Measurements from ENCODE around the gene GEMIN4. TPM values are rescaled to one million over a fixed set of nuclear protein-coding genes. Genes with fewer than 3 reads are reported as not detected.
A peak's percentile ranks its signal among the peaks of the same experiment; 100 is the strongest.

Gene GEMIN4
- total and polyA plus RNA-seq, 2 of the 4 experiments (the other 2 are of a cell fraction) = 16.5 to 20.4 TPM

DNA sequence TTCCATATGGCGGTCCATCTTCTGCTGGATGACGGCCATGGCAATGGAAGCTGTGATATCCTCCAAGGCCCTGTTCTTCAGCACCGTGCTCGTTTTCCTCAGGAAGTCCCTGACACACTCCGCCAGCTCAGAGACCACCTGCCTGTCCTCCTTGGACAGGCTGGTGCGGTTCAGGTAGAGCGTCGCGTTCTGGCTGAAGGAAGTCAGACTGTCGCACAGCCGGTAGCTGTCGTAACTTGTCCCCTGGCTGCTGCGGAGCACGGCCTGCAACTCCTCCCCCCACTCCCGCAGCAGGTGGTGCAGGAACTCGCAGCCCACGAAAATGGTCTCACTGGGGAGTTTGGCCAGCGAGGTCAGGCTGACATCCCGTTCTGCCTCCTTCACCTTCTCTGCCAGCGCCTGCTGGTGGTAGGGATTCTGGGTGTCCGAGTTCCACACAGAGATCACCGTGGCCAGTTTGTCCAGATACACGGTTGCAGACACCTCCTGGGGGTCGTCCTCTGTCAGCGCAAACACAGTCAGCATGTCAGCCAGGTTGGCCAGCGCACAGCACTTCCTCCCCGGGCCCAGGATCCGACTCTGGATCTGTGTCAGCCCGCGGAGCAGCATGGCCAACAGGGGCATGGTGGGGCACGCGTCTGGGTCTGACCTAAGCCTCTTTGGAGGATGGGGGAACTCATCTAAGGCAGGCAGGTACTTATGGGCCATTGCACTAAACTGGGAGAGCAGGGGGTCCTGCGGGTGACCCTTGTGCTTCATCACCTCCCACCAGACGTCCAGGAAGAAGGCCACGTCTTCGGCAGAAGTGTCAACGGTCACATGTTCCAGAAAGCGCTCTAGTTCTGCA is 5.1 kb downstream of the GEMIN4 start:
- Histone ChIP-seq H2AK5ac (ENCODE audit: low read depth, low read length) (no peak overlapping the region), H2AK9ac (replicated peaks; ENCODE audit: low read depth, low read length, poor library complexity) (peak overlapping the region; percentile 50), H4K8ac (ENCODE audit: low read depth in 2 of 2, low read length in 2 of 2) (no peak overlapping the region), H3K4me1 (ENCODE audit: control insufficient read depth, insufficient read depth, low read length) (peaks cover 7% of the 10 kb centered on the region), H3K79me1 (ENCODE audit: low read depth in 1 of 2, low read length in 2 of 2) (peaks cover 31 to 87% of the 10 kb centered on the region in 2 experiments), H3K4ac (ENCODE audit: low read depth, low read length) (no peak overlapping the region), H4K20me1 (ENCODE audit: insufficient read depth, low read length) (peaks cover 31% of the 10 kb centered on the region), H2BK20ac (ENCODE audit: low read depth, low read length) (no peak overlapping the region), H4K91ac (ENCODE audit: insufficient read depth, low read depth, low read length) (no peak overlapping the region), H2BK15ac (ENCODE audit: low read depth, low read length) (no peak overlapping the region), H3K27ac (ENCODE audit: insufficient read depth, low read length) (no peak overlapping the region), H3K56ac (ENCODE audit: extremely low read depth, insufficient read depth, low read length) (no peak overlapping the region), H3K23ac (ENCODE audit: low read depth, low read length) (no peak overlapping the region), H3K27me3 (ENCODE audit: control insufficient read depth, insufficient read depth, low read length) (no peaks in the 10 kb centered on the region), H2BK5ac (ENCODE audit: low read depth, low read length, poor library complexity, severe bottlenecking) (no peak overlapping the region), H3K9me3 (ENCODE audit: control insufficient read depth, insufficient read depth, low read length) (no peaks in the 10 kb centered on the region), H3K4me2 (ENCODE audit: low read depth, low read length) (no peak overlapping the region), H3K9ac (ENCODE audit: low read depth, low read length) (no peak overlapping the region), H3K36me3 (ENCODE audit: control insufficient read depth, insufficient read depth, low read length) (peaks cover 51% of the 10 kb centered on the region), H2BK120ac (ENCODE audit: low read depth, low read length) (no peak overlapping the region), H3K18ac (ENCODE audit: low read depth, low read length) (no peak overlapping the region), H3K9me1 (ENCODE audit: insufficient read depth, low read length) (peaks cover 17% of the 10 kb centered on the region), H3K4me3 (ENCODE audit: insufficient read depth, low read depth, low read length) (no peak overlapping the region), H3K14ac (replicated peaks; ENCODE audit: low read depth, low read length) (no peak overlapping the region), H2AFZ (replicated peaks; ENCODE audit: low read length, poor library complexity) (no peak overlapping the region), H4K5ac (ENCODE audit: low read depth, low read length) (no peak overlapping the region)
- 94% methylated on average over 19 of the region's 38 CpGs; no CpG with 5 or more reads in 1 of the 2 experiments for WGBS, 2 experiments (ENCODE audit: extremely low coverage in 2 of 2, insufficient read length in 1 of 2)
- intact Hi-C loops (cut with micrococcal nuclease) (no loop called here), dilution Hi-C loops (cut with HindIII; ENCODE audit: low sequenced_read_pairs, unreplicated experiment) (no loop called here), in situ Hi-C loops (cut with MboI; ENCODE audit: low sequenced_read_pairs) (no loop called here)
- DNase-seq (no peak), ATAC-seq (ENCODE audit: low read depth) (no peak)
- BruUV-seq (replicated peaks) = no TSS peak
- POLR2A ChIA-PET (ENCODE audit: unreplicated experiment) = no interaction called here
- CTCF ChIA-PET = no interaction called here
- TF ChIP-seq CHD1 (IDR thresholded peaks at IDR 0.05; ENCODE audit: low read depth, low read length) = no peak
- TF ChIP-seq MXI1 (IDR thresholded peaks at IDR 0.05; ENCODE audit: borderline replicate concordance, low read depth, low read length) = no peak
- no peak for TF ChIP-seq SMC3 (IDR thresholded peaks at IDR 0.05; ENCODE audit: low read depth, low read length)
- no peak for TF ChIP-seq RFX5 (IDR thresholded peaks at IDR 0.05; ENCODE audit: low read depth, low read length)
- TF ChIP-seq MAZ (IDR thresholded peaks at IDR 0.05; ENCODE audit: borderline replicate concordance, low read depth, low read length) = no peak
- TF ChIP-seq MAFK (IDR thresholded peaks at IDR 0.05; ENCODE audit: low read depth, low read length) = no peak
- TF ChIP-seq, protein P1, sequence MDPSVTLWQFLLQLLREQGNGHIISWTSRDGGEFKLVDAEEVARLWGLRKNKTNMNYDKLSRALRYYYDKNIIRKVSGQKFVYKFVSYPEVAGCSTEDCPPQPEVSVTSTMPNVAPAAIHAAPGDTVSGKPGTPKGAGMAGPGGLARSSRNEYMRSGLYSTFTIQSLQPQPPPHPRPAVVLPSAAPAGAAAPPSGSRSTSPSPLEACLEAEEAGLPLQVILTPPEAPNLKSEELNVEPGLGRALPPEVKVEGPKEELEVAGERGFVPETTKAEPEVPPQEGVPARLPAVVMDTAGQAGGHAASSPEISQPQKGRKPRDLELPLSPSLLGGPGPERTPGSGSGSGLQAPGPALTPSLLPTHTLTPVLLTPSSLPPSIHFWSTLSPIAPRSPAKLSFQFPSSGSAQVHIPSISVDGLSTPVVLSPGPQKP (IDR thresholded peaks at IDR 0.05; ENCODE audit: borderline replicate concordance, low read depth, low read length) = no peak
- TF ChIP-seq NFE2L2 (IDR thresholded peaks at IDR 0.05; ENCODE audit: low read depth, low read length) = no peak
- no peak for TF ChIP-seq RAD21 (IDR thresholded peaks at IDR 0.05; ENCODE audit: low read length)
- TF ChIP-seq FOS (IDR thresholded peaks at IDR 0.05; ENCODE audit: low read depth, low read length) = no peak
- TF ChIP-seq CEBPB (IDR thresholded peaks at IDR 0.05; ENCODE audit: low read depth, low read length) = no peak
- no peak for TF ChIP-seq BHLHE40 (IDR thresholded peaks at IDR 0.05; ENCODE audit: low read depth, low read length)
- TF ChIP-seq, protein P2, sequence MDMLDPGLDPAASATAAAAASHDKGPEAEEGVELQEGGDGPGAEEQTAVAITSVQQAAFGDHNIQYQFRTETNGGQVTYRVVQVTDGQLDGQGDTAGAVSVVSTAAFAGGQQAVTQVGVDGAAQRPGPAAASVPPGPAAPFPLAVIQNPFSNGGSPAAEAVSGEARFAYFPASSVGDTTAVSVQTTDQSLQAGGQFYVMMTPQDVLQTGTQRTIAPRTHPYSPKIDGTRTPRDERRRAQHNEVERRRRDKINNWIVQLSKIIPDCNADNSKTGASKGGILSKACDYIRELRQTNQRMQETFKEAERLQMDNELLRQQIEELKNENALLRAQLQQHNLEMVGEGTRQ (IDR thresholded peaks at IDR 0.05; ENCODE audit: low read depth, low read length) = no peak
- TF ChIP-seq, protein P3, sequence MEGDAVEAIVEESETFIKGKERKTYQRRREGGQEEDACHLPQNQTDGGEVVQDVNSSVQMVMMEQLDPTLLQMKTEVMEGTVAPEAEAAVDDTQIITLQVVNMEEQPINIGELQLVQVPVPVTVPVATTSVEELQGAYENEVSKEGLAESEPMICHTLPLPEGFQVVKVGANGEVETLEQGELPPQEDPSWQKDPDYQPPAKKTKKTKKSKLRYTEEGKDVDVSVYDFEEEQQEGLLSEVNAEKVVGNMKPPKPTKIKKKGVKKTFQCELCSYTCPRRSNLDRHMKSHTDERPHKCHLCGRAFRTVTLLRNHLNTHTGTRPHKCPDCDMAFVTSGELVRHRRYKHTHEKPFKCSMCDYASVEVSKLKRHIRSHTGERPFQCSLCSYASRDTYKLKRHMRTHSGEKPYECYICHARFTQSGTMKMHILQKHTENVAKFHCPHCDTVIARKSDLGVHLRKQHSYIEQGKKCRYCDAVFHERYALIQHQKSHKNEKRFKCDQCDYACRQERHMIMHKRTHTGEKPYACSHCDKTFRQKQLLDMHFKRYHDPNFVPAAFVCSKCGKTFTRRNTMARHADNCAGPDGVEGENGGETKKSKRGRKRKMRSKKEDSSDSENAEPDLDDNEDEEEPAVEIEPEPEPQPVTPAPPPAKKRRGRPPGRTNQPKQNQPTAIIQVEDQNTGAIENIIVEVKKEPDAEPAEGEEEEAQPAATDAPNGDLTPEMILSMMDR (conservative IDR thresholded peaks at IDR 0.05; ENCODE audit: low read depth, low read length) = no peak
- TF ChIP-seq RCOR1 (IDR thresholded peaks at IDR 0.05; ENCODE audit: insufficient replicate concordance, low read length) = no peak

Data from IMR-90 (cell line).